KG1 (cell line): ENCODE results near the gene SIK3.
"Not testable (repeated sequence)": the region's sequence is repeated elsewhere in the genome, so short reads cannot be mapped to it uniquely, and the experiment has no call there.

ENCODE experiments used
- DNase-seq: peaks from one replicate; lab custom pipeline; 2025; lab: John Stamatoyannopoulos, UW

SIK3 gene

DNA sequence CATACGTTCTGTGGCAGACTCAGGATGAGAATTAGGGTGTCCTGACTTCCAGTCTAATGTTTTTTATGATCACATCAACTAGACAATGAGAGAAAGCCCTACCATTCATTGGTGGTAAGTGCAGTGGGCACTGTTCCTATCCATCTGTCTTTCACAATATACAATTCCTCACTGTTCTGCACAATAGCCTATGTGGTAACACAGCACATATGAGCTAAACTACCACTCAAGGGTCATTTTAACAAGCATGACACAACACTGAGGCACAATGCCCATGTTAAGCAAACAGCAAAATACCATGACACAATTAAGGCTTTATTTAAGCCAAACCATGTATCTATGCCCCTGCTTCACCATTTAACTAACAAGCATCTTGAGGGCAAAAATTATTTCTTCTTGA is 52.3 kb downstream of the SIK3 start:
- no peak for DNase-seq

DNA sequence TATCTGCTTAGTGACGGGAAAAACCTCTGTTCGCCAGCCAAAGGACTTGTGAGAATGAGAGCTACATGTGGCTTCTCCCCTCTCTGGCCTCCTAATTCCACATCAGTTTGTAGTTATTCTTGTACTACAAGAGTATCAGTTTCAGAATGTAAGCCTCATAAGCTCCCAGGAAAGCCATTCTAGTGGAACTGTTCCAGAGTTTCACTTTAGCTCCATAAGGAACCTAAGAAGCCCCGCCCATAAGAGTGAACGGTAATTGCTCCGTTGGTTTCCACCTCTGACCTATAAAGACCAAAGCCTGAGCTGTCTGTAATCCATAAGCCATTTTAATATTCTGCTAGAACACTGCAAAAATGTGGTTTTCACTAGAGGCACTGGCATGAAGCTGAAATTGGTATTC is 53.0 kb downstream of the SIK3 start:
- DNase-seq: no peak

DNA sequence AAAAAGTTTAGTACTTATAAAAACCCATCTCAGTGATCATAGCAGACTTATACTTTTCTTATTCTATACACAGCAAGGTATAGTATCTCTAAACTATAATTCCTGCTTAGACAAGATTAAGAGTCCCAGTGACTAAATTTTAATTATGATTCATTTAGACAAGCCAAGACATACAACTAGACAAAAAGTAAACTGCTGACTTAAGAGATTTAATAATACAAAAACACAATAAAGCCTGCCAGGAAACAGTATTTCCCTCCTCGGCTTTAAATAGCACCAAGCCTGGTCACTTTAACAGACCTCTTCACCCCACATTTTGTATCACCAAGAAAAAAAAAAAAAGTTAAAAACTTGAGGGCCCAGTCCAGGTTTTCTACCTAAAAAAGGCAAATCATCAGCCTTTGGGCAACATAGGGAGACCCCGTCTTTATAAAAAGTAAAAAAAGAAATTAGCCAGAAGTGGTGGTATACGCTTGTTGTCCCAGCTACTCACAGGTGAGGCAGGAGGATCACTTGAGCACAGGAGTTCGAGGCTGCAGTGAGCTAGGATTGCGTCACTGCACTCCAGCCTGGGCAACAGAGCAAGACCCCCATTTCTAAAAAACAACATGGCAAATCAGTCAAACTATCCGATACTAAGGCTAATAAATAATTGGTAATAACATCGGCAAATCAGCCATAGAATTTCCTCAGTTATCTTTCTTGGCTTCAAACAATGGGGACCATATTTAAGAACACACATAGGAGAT is 53.8 kb downstream of the SIK3 start:
- DNase-seq: no peak

DNA sequence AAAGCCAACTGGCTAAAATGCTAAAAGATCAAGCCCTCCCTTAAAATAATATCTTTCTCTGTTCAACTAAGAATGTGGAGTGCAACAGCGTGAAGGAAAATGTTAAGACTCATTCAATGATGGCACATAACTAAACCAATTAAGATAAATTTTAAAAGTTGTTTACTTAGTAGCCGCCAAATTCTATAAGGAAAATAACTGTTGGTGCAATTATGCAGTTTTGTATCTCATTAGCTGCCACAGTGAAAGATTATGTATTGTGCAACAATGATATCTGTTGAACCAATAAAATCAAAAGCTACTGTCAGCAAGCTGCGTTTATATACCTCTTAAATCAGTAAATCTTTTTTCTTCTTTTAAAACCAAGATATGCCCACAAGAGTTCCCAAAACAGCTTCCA is 55.5 kb downstream of the SIK3 start:
- no peak for DNase-seq

DNA sequence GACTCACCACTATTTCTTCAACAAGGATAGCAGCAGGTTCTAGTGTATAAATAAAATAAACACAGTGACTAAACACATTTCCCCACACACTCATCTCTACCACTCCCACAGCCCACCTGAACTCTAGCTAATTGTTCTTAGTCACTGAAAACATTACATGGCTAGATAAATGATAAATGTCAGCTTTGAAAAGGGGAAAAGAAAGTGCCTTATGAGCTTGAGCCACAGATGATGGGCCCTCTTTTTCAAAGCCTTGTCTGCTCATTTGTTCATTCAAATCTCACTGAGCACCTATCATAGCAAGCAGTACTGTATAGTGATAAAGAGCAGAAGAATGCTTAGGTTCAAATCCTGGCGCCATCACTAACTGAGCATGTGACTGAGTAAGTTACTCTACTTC is 58.3 kb downstream of the SIK3 start:
- DNase-seq: no peak

DNA sequence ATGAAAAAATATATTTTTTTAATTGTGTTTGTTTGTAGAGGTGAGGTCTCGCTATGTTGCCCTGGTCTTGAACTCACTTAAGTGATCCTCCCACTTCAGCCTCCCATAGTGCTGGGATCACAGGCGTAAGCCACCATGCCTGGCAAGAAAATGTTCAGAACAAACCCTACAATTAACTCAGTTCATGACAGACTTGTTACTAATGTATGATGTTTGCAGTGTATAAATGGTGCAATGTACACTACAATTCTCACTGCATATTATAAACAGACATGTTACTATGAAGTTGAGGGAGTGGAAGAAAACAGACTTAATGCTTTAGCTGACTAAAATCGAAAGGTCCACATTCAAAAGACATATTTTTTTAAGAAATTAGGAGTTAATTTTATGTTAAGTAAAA is 59.0 kb downstream of the SIK3 start:
- DNase-seq: no peak

DNA sequence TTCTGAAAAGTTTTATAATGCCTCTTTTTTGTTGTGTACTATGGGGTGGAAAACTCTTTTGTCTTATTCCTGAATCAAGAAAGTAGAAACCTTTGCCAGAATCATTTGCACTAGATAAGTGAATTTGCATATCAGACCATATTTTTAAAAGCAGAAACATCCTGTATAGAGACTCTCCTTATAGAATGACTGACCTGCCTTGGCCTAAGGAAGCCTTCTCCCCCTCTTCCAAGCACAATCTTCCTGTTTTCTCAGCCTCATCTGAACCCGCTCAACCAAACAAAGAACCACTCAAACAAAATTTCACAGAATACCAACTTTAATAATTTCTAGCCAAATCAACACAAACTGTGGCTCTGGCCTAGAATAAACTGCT is 60.3 kb downstream of the SIK3 start:
- no peak for DNase-seq

DNA sequence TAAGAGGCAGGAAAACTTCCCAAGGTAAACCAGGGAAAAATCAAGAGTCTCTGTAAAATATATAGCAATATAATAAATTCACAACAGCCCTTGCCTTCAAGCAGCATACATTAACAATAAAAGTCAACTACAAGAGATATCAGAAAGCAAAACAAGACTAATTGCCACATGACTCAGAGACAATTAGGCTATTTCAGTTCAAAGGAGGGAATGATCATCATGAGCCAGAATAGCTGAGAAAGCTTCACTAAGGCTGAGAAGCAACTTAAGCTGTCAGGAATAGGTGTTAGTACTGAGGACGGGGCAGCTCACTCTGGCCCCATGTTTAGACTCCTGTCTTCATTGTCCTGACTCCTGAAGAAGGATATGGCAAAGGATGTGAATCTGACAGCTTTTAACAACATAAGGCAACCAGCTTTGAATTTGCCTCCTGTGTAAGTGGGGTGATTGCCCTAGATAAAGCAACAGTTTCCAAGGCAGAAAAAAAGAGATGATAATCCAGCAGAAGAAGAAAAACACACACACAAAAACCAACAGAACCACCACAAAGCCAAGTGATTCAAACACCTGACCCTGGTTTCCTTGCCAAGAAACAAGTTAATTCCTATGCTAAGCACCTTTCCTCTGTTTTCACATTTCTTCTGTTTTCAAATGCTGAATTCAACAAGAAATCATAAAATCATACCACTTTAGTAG is 60.8 kb downstream of the SIK3 start:
- DNase-seq: no peak

DNA sequence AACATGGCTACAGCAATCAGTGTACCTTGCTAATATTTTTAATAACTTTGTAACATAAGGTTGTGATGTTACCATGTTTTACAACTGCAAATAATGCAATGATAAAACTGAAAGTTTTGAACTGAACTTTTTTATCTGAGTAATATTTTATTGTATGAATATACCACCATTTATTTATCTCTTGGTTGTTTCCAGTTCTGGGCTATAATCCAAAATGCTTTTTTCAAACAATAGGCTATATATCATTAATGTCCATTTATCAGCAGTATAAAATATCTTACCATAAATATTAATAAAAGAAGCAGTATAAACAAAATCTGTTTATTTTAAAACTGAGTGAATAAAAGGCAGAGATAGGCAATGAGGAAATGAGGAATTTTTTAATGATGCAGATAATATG is 63.3 kb downstream of the SIK3 start:
- DNase-seq: no peak

DNA sequence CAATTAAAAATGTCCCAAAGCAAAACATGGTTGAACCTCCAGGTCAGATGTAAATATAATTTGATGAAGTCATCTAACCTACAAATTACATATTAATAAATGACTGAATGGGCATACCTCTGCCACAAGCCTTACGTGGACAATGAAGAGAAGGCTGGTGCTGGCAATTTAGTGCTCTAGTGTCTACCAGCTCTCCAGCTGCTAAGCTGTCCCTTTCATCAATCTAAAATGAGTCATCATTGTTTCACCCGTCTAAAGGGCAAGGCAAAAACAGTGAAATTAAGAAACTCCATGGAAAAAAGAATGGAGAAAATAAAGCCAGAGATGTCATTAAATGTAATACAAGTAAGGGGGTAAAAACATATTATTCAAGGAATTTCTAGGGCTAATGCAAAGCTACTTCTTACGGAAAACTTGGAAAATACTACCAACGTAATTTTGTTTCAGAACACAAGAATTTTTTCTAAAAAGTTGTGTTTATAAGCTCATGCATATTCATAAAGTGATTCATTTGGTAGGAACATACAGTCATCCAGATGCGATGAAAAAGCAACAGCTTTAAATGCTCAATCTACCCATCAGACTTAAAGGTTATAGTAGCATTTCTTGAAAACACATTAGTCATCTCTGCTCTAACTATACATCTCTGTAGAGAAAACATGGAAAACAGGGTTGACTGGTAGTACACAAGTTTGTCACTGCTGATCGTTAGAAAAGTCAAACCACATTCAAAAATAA is 71.5 kb downstream of the SIK3 start:
- no peak for DNase-seq

DNA sequence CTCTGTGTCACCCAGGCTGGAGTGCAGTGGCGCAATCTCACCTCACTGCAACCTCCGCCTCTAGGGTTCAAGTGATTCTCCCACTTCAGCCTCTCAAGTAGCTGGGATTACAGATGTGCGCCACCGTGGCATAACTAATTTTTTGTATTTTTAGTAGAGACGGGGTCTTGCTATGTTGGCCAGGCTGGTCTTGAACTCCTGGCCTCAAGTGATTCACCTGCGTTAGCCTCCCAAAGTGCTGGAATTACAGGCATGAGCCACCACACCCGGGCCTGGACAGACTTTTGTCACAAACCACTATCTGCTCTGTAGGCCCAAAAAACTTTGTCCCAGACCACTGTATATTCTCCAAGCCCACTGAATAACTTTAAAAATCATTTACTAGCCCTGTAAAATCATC is 74.5 kb downstream of the SIK3 start:
- not testable (repeated sequence) for DNase-seq

DNA sequence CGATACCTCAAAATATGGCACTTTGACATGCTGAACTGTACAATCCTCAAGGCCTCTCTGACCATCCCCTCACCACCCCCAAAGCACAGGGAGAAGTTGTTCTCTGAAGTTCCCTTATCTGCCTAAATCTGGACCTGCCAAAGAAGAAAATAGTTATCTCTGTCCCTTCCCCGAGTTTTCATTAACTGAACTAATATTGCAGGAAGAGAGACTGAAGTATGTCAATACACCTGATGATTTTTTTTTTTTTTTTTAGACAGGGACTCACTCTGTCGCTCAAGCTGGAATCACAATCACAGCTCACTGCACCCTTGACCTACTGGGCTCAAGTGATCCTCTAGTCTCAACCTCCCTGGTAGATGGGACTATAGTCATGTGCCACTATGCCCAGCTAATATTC is 75.0 kb downstream of the SIK3 start:
- no peak for DNase-seq

DNA sequence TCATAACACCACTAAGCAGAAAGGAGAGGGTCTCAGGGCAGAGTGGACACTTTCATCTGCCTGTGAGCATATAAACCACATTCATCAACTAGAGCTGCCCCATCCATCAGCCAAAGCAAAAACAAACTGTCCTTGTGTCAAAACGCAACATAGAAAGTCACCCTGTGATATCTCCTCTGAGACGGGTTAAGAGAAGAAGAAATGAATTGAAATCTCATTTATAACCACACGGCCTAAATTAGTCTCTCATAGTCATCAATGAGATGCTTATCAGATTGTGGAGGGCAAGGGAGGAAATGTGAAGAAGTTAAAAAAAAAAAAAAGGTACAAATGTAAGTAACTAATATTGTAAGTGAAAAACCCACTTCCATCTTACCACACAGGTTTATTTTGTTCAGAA is 75.7 kb downstream of the SIK3 start:
- no peak for DNase-seq

DNA sequence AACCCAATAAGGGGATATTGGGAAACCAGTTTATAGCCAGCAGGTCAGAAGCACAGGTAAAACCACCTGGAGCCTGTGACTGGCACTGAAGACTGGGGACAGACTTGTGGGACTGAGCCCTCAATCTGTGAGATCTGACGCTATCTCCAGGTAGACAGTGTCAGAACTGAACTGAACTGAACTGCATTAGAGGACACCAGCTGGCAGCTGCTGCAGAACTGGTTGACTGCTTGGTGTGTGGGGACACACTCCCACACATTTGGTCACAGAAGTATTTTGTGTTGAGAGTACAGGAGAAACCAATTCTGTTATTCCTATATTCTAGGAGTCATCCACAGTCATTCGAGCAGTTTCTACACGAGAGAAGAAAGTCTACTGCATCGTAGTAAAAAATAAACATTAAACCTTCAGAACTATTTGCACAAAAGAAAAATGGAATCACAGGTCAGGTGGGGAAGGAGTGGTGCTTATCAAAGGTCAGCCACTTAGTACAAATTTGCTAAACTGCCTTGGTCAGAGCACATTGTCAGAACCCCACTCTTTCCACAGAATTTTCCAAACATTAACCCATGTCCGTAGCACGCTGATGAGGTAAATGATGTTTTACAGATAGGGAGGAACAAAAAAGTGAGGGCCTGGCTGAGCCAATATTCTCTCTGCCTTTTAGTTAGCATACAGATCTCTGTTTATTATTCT is 77.2 kb downstream of the SIK3 start:
- no peak for DNase-seq

DNA sequence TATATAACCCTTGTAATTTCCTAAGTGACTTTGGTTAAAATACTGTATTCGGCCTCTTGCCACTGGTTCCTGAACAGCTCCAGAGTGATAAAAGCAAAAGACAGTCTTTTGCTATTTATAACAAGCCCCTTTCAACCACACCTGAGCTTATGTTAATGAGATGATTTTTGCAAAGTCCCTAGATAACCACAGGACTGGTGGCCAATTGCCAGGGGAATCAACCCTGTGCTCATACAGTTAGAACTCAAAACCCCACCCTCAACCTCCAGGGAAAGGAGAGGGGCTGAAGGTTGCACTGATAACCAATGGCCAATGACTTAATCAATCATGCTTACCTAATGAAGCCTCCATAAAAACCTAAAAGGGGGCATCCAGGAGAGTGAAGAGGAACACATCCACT is 77.9 kb downstream of the SIK3 start:
- no peak for DNase-seq

DNA sequence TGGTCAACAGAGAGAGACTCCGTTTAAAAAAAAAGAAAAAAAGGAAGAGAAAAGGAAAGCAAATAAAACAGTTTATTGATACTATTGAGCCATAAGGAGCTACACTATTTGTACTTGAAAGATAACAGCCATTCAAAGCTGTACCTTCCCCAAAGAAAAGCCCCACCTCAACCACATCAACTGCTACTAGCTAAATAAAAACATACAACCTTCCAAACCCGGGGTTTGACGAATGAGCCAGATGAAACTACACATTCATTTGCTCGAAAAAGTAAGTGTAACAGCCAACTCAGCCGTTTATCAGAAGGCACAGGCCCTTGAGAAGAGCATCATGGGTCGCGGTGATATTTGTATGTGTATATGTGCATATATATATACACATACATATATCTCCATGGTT is 78.4 kb downstream of the SIK3 start:
- DNase-seq: no peak

DNA sequence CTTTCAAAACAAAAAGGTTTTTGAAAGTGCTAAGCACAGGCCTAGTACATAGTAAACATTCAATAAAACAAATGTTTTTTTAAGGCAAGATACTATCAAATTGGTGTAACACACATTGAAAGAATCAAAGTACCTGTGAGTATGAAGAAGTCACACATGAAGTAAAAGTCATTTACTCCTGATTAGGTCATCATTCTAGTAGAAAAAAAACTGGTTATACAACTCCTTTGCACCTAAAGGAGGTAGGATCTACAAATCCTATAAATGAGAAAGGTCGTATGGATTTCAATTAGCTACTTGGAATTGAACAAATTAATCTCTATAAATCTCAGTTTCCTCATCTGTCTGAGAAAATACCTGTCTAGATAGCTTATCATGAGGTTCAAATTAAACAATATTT is 80.8 kb downstream of the SIK3 start:
- no peak for DNase-seq

DNA sequence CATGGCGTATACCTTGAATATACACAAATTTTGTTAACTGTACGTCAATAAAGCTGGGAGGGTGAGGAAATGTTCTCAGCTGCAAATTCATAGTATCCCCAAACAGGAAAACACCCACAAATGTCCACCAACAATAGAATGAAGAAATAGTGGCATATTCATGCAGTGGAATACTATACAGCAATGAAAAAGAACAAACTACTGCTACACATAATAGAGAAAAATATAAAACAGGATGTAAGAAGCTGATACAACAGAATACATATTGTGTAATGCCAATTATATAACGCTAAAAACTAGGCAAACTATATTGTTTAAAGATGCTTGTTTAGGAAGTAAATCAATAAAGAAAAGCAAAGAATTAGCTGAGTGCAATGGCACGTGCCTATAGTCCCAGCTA is 81.5 kb downstream of the SIK3 start:
- no peak for DNase-seq

DNA sequence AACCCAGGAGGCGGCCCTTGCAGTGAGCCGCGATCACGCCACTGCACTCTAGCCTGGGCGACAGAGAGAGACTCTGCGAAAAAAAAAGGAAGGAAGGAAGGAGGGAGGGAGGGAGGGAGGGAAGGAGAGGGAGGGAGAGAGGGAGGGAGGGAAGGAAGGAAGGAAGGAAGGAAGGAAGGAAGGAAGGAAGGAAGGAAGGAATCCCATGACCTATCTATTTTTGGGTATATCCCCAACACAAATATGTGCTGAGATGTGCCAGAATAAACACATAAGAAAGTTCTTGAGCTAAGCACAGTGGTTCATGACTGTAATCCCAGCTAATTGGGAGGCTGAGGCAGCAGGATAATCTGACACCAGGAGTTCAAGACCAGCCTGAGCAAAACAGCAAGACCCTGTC is 82.0 kb downstream of the SIK3 start:
- DNase-seq: no peak

DNA sequence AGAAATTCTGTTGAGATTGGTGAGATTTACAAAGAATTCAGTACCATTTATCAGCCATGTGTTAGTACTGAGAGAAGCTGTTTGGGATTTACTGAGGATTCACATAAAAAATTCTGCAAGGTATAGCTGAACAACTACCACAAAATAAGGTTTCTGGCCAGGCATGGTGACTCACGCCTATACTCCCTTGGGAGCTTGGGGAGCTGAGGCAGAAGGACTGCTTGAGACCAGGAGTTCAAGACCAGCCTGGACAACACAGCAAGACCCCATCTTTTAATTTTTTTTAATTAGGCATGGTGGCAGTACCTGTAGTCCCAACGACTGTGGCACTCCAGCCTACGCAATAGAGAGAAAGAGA is 86.7 kb downstream of the SIK3 start:
- no peak for DNase-seq

DNA sequence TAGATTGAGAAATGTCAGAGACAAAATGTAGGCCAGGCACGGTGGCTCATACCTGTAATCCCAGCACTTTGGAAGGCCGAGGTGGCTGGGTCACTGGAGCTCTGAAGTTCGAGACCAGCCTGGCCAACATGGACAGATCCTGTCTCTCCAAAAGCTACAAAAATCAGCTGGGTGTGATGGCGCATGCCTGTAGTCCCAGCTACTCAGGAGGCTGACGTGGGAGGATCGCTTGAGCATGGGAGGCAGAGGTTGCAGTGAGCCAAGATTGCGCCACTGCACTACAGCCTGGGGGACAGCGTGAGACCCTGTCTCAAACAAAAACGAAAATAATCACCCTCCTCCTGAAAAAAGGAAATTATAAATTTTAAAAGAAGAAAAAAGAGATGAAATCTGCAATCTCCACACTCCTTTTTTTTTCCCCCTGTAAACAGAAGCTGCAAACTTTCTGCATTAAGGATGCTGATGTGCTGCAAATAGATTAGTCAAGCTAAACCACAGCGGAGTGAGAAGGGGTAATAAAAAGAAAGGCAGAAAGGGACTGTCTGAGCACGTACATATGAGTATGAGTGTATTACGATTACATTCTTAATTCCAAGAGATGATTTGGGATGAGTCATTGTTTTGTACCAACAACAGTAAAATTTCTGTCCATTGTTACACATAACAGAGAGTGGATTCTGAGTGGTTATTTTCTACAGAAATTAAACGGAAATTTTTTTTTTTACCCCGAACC is 87.3 kb downstream of the SIK3 start:
- no peak for DNase-seq
